ENCODE results near the gene GATD1. TPM values are rescaled to one million over a fixed set of nuclear protein-coding genes. Genes with fewer than 3 reads are reported as not detected.

GATD1 gene
- total and polyA plus RNA-seq, 2 donors = 13.0 to 31.2 TPM

GRCh38 chr11:821512-822371, 44.5 kb upstream of the GATD1 start:
- Histone ChIP-seq H3K4me3 (ENCODE audit: low read length in 2 of 2) (no peak overlapping the region), H3K4me1 (ENCODE audit: control insufficient read depth in 2 of 2, insufficient read depth in 2 of 2, low read length in 2 of 2) (peaks cover 12 to 47% of the 10 kb centered on the region in 2 donors), H3K9me3 (ENCODE audit: control insufficient read depth in 2 of 2, insufficient read depth in 1 of 2, low read length in 1 of 2) (no peaks in the 10 kb centered on the region), H3K27ac (ENCODE audit: low read depth in 1 of 2, low read length in 1 of 2) (no peak overlapping the region), H3K36me3 (ENCODE audit: control insufficient read depth in 2 of 2, insufficient read depth in 2 of 2, low read length in 1 of 2) (peaks cover 18 to 41% of the 10 kb centered on the region in 2 donors), H3K27me3 (ENCODE audit: control insufficient read depth in 2 of 2, insufficient read depth in 1 of 2, low read length in 1 of 2) (peaks cover 7 to 18% of the 10 kb centered on the region in 2 donors)
- WGBS = 82% methylated on average over 22 of the region's 22 CpGs
- DNase-seq (ENCODE audit: low read depth in 6 of 9, low spot score in 9 of 9) = no peak

- Histone ChIP-seq H3K4me3 (ENCODE audit: low read length in 2 of 2) (peak overlapping the region; percentile 52 to 95), H3K27me3 (ENCODE audit: control insufficient read depth in 2 of 2, insufficient read depth in 1 of 2, low read length in 1 of 2) (peaks cover under 1 to 9% of the 10 kb centered on the region in 2 donors), H3K4me1 (ENCODE audit: control insufficient read depth in 2 of 2, insufficient read depth in 2 of 2, low read length in 2 of 2) (peaks cover 12 to 38% of the 10 kb centered on the region in 2 donors), H3K9me3 (ENCODE audit: control insufficient read depth in 2 of 2, insufficient read depth in 1 of 2, low read length in 1 of 2) (no peaks in the 10 kb centered on the region), H3K27ac (ENCODE audit: low read depth in 1 of 2, low read length in 1 of 2) (peak overlapping the region in 1 of 2 donors; percentile 70), H3K36me3 (ENCODE audit: control insufficient read depth in 2 of 2, insufficient read depth in 2 of 2, low read length in 1 of 2) (peaks cover 18 to 43% of the 10 kb centered on the region in 2 donors)
- WGBS = 88% methylated on average over 11 of the region's 11 CpGs
- DNase-seq (ENCODE audit: low read depth in 6 of 9, low spot score in 9 of 9) = no peak
Observed at GRCh38 chr11:820655-821511, 43.6 kb upstream of the GATD1 start.

GRCh38 chr11:819943-820649, 42.8 kb upstream of the GATD1 start:
- no peaks in the 10 kb centered on the region for H3K9me3 ChIP-seq (ENCODE audit: control insufficient read depth in 2 of 2, insufficient read depth in 1 of 2, low read length in 1 of 2)
- H3K27ac ChIP-seq (ENCODE audit: low read depth in 1 of 2, low read length in 1 of 2) = peak overlapping the region; percentile 83 to 94
- peak in 8 of 9 donors; percentile 59 to 94 (median 88) for DNase-seq (ENCODE audit: low read depth in 6 of 9, low spot score in 9 of 9)
- peak overlapping the region; percentile 52 to 95 for H3K4me3 ChIP-seq (ENCODE audit: low read length in 2 of 2)
- 6% methylated on average over 47 of the region's 47 CpGs for WGBS
- peaks cover 12 to 30% of the 10 kb centered on the region in 2 donors for H3K4me1 ChIP-seq (ENCODE audit: control insufficient read depth in 2 of 2, insufficient read depth in 2 of 2, low read length in 2 of 2)
- H3K27me3 ChIP-seq (ENCODE audit: control insufficient read depth in 2 of 2, insufficient read depth in 1 of 2, low read length in 1 of 2) = peaks cover 0 to 1% of the 10 kb centered on the region in 2 donors
- peaks cover 17 to 42% of the 10 kb centered on the region in 2 donors for H3K36me3 ChIP-seq (ENCODE audit: control insufficient read depth in 2 of 2, insufficient read depth in 2 of 2, low read length in 1 of 2)

GRCh38 chr11:819129-819931, 42.0 kb upstream of the GATD1 start:
- Histone ChIP-seq H3K27ac (ENCODE audit: low read depth in 1 of 2, low read length in 1 of 2) (peak overlapping the region; percentile 83 to 94), H3K9me3 (ENCODE audit: control insufficient read depth in 2 of 2, insufficient read depth in 1 of 2, low read length in 1 of 2) (no peaks in the 10 kb centered on the region), H3K27me3 (ENCODE audit: control insufficient read depth in 2 of 2, insufficient read depth in 1 of 2, low read length in 1 of 2) (no peaks in the 10 kb centered on the region), H3K36me3 (ENCODE audit: control insufficient read depth in 2 of 2, insufficient read depth in 2 of 2, low read length in 1 of 2) (peaks cover 14 to 38% of the 10 kb centered on the region in 2 donors), H3K4me3 (ENCODE audit: low read length in 2 of 2) (peak overlapping the region; percentile 52 to 95), H3K4me1 (ENCODE audit: control insufficient read depth in 2 of 2, insufficient read depth in 2 of 2, low read length in 2 of 2) (peaks cover 12 to 25% of the 10 kb centered on the region in 2 donors)
- WGBS = under 1% methylated on average over 96 of the region's 96 CpGs
- DNase-seq (ENCODE audit: low read depth in 6 of 9, low spot score in 9 of 9) = peak in 8 of 9 donors; percentile 81 to 95 (median 90)

GRCh38 chr11:818396-819128, 41.3 kb upstream of the GATD1 start, which contains the start of gene PNPLA2:
Gene PNPLA2 (plus strand): TSS chr11:818914. CDS start chr11:819719, 805 bp downstream.
- Histone ChIP-seq H3K9me3 (ENCODE audit: control insufficient read depth in 2 of 2, insufficient read depth in 1 of 2, low read length in 1 of 2) (no peaks in the 10 kb centered on the region), H3K4me3 (ENCODE audit: low read length in 2 of 2) (peak within 1 kb of the TSS; percentile 52 to 95), H3K4me1 (ENCODE audit: control insufficient read depth in 2 of 2, insufficient read depth in 2 of 2, low read length in 2 of 2) (peaks cover 12 to 25% of the 10 kb centered on the region in 2 donors), H3K36me3 (ENCODE audit: control insufficient read depth in 2 of 2, insufficient read depth in 2 of 2, low read length in 1 of 2) (peaks cover 11 to 32% of the 10 kb centered on the region in 2 donors), H3K27ac (ENCODE audit: low read depth in 1 of 2, low read length in 1 of 2) (peak within 1 kb of the TSS; percentile 83 to 94), H3K27me3 (ENCODE audit: control insufficient read depth in 2 of 2, insufficient read depth in 1 of 2, low read length in 1 of 2) (no peaks in the 10 kb centered on the region)
- DNase-seq (ENCODE audit: low read depth in 6 of 9, low spot score in 9 of 9) = no peak
- WGBS = 55% methylated on average over 20 of the region's 20 CpGs

- H3K9me3 ChIP-seq (ENCODE audit: control insufficient read depth in 2 of 2, insufficient read depth in 1 of 2, low read length in 1 of 2) = no peaks in the 10 kb centered on the region
- H3K27ac ChIP-seq (ENCODE audit: low read depth in 1 of 2, low read length in 1 of 2) = no peak overlapping the region
- DNase-seq (ENCODE audit: low read depth in 6 of 9, low spot score in 9 of 9) = no peak
- H3K36me3 ChIP-seq (ENCODE audit: control insufficient read depth in 2 of 2, insufficient read depth in 2 of 2, low read length in 1 of 2) = peaks cover 27 to 36% of the 10 kb centered on the region in 2 donors
- peaks cover 12 to 26% of the 10 kb centered on the region in 2 donors for H3K4me1 ChIP-seq (ENCODE audit: control insufficient read depth in 2 of 2, insufficient read depth in 2 of 2, low read length in 2 of 2)
- 93% methylated on average over 11 of the region's 11 CpGs for WGBS
- no peaks in the 10 kb centered on the region for H3K27me3 ChIP-seq (ENCODE audit: control insufficient read depth in 2 of 2, insufficient read depth in 1 of 2, low read length in 1 of 2)
- no peak overlapping the region for H3K4me3 ChIP-seq (ENCODE audit: low read length in 2 of 2)
Observed at GRCh38 chr11:816433-816779, 39.1 kb upstream of the GATD1 start.

GRCh38 chr11:815675-816432, 38.6 kb upstream of the GATD1 start:
- H3K27ac ChIP-seq (ENCODE audit: low read depth in 1 of 2, low read length in 1 of 2) = no peak overlapping the region
- no peaks in the 10 kb centered on the region for H3K9me3 ChIP-seq (ENCODE audit: control insufficient read depth in 2 of 2, insufficient read depth in 1 of 2, low read length in 1 of 2)
- H3K27me3 ChIP-seq (ENCODE audit: control insufficient read depth in 2 of 2, insufficient read depth in 1 of 2, low read length in 1 of 2) = no peaks in the 10 kb centered on the region
- H3K4me1 ChIP-seq (ENCODE audit: control insufficient read depth in 2 of 2, insufficient read depth in 2 of 2, low read length in 2 of 2) = peaks cover 14 to 26% of the 10 kb centered on the region in 2 donors
- H3K36me3 ChIP-seq (ENCODE audit: control insufficient read depth in 2 of 2, insufficient read depth in 2 of 2, low read length in 1 of 2) = peaks cover 33 to 37% of the 10 kb centered on the region in 2 donors
- H3K4me3 ChIP-seq (ENCODE audit: low read length in 2 of 2) = no peak overlapping the region
- DNase-seq (ENCODE audit: low read depth in 6 of 9, low spot score in 9 of 9) = no peak
- WGBS = 97% methylated on average over 11 of the region's 11 CpGs
